NCI-H2196 treated with DMSO at 0.1 percent for 48 hours (cell line): ENCODE data around the gene NDUFS2.
"Not testable (repeated sequence)": the region's sequence is repeated elsewhere in the genome, so short reads cannot be mapped to it uniquely, and the experiment has no call there.

Experiments
- DNase-seq: peaks from one replicate; lab custom pipeline; 2025; ENCODE audit not compliant: unreplicated experiment; lab: John Stamatoyannopoulos, UW

Gene NDUFS2

GRCh38 chr1:161218301-161219077 lies 16.3 kb downstream of the NDUFS2 start:
- no peak for DNase-seq

DNA sequence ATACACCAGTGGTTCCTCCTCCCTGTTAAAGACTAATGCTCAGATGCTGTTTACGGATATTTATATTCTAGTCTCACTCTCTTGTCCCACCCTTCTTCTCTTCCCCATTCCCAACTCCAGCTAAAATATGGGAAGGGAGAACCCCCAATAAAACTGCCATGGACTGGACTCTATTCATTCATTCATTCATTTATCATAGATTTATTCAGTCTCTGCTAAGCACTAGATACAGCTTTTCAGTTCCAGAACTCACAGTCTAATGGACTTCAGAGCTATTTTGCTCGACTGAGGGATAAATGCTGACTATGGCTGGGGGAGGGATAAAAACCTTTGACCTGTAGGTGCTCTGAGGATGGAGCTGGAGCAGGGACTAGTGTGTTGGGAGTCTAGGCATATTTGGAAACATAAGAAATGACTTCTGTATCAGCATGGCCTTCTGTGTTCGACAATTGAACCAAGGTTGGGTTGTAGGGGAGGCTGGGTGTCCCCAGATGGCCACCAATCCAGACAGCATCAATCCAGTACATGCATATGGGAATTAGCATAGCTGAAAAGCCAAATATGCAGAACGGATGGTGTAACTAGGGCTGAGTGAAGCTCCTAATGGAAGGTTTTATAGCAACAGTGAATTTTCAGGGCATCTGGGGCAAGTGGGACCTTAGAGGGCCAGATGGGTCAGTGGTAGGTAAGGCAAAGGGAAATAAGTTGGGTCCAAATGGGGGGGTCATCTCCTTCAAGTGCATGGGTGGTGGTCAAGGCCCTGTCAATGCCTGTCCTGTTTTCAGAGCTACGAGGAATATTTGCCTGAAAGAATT lies 17.1 kb downstream of the NDUFS2 start:
- no peak for DNase-seq

GRCh38 chr1:161220002-161220401 lies 17.8 kb downstream of the NDUFS2 start:
- DNase-seq, result no peak

GRCh38 chr1:161222175-161223019 lies 20.2 kb downstream of the NDUFS2 start:
- DNase-seq, result no peak

DNA sequence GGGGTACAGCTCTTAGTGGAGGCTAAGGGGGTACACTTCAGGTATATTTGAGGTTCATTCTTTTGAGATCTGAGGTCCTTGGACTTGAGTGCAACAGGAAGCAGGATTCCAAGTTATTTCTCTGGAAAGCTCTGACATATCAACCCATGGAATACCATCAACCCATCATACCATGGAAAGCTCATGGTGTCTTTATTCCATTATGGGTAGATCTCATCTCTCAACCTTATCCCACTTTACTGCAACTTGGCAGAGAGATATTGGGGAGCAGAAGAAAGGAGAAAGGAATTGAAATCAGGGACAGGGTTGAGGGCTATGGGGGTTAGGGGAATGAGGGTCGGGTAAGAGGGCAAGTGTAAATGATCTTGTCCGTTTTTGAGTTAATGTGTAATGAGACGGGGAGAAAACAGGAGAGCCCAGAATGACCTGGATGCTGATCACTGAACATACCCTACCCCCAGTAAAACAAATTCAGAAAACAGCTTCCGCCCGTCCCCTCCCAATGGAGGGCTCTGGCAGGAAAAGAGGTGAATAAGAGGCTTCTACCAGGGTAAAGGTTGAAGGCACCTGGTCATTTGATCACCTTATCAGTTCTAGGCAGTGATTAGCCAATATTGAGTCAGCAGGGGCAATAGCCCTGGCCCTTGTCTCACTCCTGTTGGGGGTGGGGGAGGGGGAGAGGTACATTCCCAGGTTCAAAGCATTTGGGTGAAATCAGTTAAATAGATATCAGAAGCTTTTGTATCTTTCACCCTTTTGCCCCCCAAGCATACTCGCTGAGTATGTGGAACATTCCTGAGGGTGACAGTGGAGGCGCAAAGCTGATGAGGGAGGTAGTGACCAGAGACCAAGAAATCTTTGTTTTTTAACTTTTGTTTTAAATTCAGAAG lies 21.9 kb downstream of the NDUFS2 start:
- DNase-seq, result no peak

DNA sequence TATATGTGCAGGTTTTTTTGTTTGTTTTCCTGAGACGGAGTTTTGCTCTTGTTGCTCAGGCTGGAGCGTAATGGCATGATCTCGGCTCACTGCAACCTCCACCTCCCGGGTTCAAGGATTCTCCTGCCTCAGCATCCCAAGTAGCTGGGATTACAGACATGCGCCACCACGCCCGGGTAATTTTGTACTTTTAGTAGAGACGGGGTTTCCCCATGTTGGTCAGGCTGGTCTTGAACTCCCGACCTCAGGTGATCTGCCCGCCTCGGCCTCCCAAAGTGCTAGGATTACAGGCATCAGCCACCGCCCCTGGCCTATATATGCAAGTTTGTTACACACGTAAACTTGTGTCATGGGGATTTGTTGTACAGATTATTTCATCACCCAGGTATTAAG lies 22.5 kb downstream of the NDUFS2 start:
- not testable (repeated sequence) for DNase-seq

DNA sequence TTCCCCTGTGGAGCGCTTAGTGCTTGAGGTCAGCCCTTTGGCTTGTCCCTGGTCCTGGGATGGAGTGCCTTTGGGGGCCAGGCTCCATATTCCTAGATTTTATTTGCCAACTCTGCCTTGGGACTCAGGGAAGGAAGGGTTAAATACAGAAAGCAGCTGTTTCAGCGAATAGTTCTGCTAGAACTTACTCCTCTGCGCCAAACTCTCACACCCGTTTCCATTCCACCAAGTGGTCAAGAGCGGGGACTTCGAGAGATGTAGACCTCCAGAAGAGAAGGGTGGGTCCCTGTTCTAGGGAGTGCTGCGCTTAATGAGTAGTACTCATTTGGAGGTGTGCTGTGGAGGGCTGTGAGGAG lies 23.0 kb downstream of the NDUFS2 start:
- DNase-seq, result no peak

DNA sequence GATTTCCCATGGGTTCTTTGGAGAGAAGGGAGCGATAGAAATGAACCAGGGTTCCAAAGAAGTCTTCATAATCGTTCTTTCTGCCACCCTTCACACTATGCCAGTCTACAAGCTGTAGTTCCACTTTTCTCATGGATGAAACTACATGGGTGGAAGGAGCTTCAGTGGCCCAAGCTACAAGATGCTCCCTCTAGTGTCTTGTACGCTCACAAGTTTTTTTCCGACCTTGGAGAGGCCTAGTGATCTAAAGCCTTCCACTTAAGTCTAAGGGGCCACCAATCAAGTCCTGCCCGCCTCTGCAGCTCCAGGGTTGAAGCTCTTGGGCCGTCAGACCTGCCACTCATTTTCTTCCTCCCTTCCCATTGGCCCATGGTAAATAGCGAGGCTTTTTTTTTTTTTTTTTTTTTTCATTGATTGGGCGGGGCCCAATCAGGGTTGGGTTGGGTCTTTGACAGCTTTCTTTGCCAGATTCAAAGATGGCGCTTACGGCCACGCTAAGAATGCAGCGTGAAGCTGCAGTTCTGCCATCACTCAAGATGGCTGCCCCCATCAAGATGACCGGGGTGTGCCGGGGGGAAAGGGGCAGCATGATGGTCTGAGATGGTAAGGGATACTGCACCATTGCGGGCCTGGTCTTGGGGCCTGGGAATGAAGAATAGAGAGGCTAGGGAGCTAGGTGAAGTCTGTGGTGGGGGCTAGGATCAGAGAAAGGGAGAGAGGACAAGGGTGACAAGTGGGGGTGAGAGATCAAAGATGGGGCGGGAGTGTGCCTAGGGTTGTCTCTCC lies 23.6 kb downstream of the NDUFS2 start, which contains the start of gene TOMM40L:
Gene TOMM40L (plus strand): TSS at position 527 of the 786 bp plus-strand sequence. CDS start 430 bp downstream, outside the sequence.
- peak; percentile 86 for DNase-seq

- no peak for DNase-seq
These were observed 24.1 kb downstream of the NDUFS2 start for GRCh38 chr1:161226320-161226711.

GRCh38 chr1:161226759-161227158 lies 24.6 kb downstream of the NDUFS2 start:
- DNase-seq, result no peak

DNA sequence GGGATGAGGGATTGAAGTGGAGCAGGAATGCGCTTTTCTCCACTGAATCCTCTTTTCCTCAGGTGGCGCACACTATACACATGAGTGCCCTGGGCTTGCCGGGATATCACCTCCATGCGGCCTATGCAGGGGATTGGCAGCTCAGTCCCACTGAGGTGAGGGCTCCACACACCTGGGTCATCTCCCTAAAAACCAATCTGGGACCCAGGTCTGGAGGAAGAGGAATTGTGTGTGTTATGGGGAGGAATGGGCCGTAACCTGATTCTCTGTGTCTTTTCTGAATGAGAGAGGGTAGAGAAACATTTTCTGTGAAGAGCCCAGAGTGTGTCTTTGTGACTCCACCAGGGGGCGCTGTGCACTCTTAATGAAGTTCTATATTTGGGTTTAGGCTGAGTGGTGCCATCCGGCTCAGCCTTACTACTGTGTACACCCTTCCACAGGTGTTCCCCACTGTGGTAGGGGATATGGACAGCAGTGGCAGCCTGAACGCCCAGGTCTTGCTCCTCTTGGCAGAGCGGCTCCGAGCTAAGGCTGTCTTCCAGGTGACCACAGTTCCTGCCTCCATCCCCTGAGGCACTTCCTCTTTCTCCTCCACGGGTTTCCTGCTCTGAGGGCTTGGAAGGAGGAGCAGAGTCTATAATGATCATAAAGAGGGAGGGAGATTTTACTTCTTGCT lies 25.2 kb downstream of the NDUFS2 start:
- DNase-seq, result peak; percentile 55

DNA sequence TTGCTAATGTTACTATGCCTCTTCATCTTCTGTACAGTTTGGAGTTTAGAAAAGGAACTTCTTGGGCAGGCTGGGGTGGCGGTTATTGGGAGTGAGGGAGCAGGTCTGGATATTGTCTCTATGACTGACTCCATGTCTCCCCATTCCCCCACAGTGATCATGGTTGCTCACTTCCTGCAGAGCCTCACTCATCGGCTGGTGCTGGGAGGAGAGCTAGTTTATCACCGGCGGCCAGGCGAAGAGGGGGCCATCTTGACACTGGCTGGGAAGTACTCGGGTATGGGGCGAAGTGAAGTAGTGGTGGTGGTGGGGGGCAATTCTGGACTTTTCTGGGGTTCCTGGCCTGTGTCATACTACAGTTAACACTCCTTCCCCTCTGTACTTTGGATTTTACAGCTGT lies 25.9 kb downstream of the NDUFS2 start:
- no peak for DNase-seq

GRCh38 chr1:161229896-161230295 lies 27.7 kb downstream of the NDUFS2 start:
- no peak for DNase-seq

DNA sequence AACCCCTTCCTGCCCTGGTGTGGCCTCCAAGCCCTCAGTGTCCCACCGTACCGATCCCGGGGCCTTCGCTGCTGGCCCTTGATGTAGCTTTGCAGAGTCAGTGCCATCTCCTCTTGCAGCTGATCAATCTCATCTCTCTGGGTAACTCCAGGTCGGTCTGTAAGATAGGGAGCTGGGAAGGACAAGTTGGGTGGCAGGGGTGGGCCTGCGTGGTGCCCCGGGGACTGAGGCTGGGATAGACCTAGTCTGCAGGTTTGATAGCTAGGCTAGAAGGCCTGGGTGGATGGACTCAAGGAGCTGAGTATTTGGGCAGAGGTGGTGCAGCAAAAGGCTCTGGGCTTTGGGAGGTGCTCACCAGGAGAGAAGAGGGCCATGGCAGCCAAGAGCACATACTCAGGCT lies 28.6 kb downstream of the NDUFS2 start:
- DNase-seq, result no peak

GRCh38 chr1:161233102-161233501 lies 30.9 kb downstream of the NDUFS2 start:
- DNase-seq, result no peak

DNA sequence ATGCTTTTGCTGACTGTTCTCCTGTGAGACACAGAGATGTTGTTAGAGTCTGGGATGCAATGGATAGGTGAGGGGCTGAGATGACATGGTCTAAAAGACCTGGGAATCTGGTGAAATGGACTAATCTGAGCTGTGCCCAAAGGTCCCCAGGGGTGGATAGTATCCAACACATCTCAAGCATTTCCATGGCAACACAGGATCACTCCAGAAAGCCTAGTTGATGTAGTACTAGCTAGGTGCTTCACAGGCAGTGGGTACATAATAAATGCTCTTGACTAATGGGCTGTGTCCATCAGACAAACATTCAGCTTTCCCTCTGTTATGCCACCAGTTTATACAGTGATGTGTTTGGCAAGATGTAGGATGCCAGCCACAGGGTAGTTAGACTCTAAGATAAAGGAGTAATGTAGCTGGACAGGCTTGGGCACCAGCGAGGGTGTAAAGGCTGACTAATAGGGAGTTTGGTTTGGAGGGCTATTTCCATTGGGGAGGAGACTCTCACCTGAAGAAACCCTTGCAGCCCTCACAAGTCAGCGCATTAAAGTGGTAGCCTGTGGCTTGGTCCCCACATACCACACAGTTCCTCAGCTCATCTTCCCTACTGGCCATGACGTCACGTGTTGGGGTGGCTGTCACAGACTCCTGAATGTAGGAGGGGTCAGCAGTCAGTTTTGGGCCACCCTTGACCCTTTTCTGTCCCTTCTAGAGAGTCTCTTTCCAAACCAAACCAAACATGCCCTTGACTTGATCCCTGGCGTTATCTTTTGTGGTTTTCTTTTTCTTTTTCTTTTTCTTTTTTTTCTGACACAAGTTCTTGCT lies 34.0 kb downstream of the NDUFS2 start:
- DNase-seq, result no peak

DNA sequence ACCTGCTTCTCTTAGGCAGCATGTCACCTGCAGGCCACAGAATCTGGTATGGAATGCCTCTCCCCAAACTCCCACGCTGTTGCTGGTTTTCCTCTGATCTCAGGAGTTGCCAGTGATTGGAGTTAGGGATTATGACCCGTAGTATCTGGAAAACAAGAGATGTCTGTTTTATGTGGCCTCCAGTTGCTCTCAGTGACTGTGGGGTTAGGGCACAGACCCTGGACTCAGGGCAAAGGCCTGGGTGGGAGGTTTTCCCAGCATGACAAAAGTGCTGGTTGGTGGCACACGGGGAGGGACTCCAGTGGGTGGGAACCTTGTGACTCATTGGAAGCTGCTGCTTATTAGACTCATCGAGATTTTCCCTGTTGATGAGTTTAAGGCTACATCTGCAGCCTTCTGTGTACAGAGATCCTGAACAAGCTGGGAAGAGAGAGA lies 35.9 kb downstream of the NDUFS2 start, which contains the start of gene NR1I3:
Gene NR1I3 (minus strand): TSS at position 165 of the 435 bp plus-strand sequence. CDS start 1,638 bp downstream, outside the sequence.
- DNase-seq, result no peak

- DNase-seq, result no peak
These were observed 39.5 kb downstream of the NDUFS2 start for GRCh38 chr1:161241682-161242081.
